Cardiac muscle cell (in vitro differentiated cells and primary cell): ENCODE results near the gene MZF1. TPM values are rescaled to one million over a fixed set of nuclear protein-coding genes. Genes with fewer than 3 reads are reported as not detected.
A peak's percentile ranks its signal among the peaks of the same experiment; 100 is the strongest.

ENCODE experiments used
- DNase-seq, 2 donors: peaks; one replicate each; pipeline versions ENCODE4 v3.0.0 to v3.0.0-alpha.2; 2010 to 2017; ENCODE audit warnings: low read depth in 1 of 2, low spot score in 1 of 2
- H3K27ac ChIP-seq: fragments of 200-600 bp; sonication (generic); 2 replicates; pipeline ENCODE4 v1.5.1; 2016
- H3K27me3 ChIP-seq: fragments of 200-600 bp; sonication (generic); 2 replicates; pipeline ENCODE4 v1.6.0; 2016; ENCODE audit warnings: control low read depth
- H3K36me3 ChIP-seq: fragments of 200-600 bp; sonication (generic); 2 replicates; pipeline ENCODE4 v1.5.1; 2016; ENCODE audit warnings: control low read depth
- H3K4me1 ChIP-seq: fragments of 200-600 bp; sonication (generic); 2 replicates; pipeline ENCODE4 v1.8.1; 2017; ENCODE audit warnings: low read depth, mild to moderate bottlenecking, mixed run types
- H3K4me3 ChIP-seq: fragments of 200-600 bp; sonication (generic); 2 replicates; pipeline ENCODE4 v1.5.1; 2016; ENCODE audit warnings: mild to moderate bottlenecking
- H3K9me3 ChIP-seq: fragments of 200-600 bp; sonication (generic); 2 replicates; pipeline ENCODE4 v1.5.1; 2017; ENCODE audit warnings: low read depth, mild to moderate bottlenecking, control low read depth
- polyA plus RNA-seq: library from polyadenylated mRNA; unstranded; fragments of >200 nt; fragmentation: Nextera tagmentation; extraction: Ambion mirVana; gene quantifications from 2 replicates; pipeline ENCODE4 v1.2.1, GENCODE V29; 2016
- total RNA-seq: library from RNA; depleted of rRNA; stranded (reverse); fragments of >200 nt; gene quantifications from 2 replicates; pipeline ENCODE4 v1.2.3, GENCODE V29; 2016
- TF ChIP-seq, protein P1 (sequence below): IDR thresholded peaks from 2 replicates; pipeline ENCODE4 v1.5.1; 2012; ENCODE audit warnings: low read depth, mild to moderate bottlenecking, low read length

Gene MZF1
- total and polyA plus RNA-seq, 2 experiments from 2014 or later = 34.7 to 51.1 TPM

DNA sequence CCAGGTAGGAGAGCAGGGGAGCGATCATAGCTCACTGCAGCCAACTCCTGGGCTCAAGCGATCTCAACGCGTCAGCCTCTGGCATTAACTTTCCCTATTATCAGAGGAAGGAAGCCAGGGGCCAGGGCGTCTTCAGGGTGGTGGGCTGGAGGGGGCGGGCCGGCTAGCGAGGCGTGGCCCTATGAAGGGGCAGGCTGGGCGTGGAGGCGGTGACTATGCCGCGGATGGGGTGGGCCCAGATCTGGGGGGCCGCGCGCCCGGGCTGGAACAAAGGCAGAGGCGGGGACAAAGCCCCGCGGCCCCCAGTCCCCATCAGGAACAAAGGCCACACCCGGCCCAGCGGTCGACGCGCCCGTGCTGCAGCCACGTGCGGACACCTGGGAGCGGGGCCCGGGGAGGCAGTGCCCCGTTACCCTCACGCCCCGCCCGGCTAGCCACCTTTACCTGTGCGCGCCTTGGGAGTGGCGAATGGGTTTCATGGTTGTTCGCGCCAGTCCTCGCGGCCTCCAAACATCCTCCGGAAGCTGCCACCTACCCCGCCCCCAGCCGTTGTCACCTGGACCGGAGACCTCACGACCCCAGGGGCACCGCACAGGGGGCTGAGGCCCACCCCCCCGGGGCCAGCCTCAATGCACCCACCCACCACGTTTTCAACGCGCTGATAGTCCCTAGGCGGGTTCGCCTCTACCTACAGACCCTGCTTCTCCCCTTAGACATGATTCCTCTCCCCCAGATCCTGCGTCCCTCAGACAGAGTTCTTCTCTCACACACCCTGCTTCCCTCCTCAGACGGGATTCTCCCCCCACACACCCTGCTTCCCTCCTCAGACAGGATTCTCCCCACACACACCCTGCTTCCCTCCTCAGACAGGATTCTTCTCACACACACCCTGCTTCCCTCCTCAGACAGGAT, 34.6 kb downstream of the MZF1 start:
- H3K27ac ChIP-seq = peak overlapping the region; percentile 22
- peaks cover 26% of the 10 kb centered on the region for H3K27me3 ChIP-seq
- peak; percentile 60 to 86 for DNase-seq
- H3K4me3 ChIP-seq = peak overlapping the region; percentile 34
- H3K4me1 ChIP-seq = peaks cover 6% of the 10 kb centered on the region
- TF ChIP-seq, protein P1, sequence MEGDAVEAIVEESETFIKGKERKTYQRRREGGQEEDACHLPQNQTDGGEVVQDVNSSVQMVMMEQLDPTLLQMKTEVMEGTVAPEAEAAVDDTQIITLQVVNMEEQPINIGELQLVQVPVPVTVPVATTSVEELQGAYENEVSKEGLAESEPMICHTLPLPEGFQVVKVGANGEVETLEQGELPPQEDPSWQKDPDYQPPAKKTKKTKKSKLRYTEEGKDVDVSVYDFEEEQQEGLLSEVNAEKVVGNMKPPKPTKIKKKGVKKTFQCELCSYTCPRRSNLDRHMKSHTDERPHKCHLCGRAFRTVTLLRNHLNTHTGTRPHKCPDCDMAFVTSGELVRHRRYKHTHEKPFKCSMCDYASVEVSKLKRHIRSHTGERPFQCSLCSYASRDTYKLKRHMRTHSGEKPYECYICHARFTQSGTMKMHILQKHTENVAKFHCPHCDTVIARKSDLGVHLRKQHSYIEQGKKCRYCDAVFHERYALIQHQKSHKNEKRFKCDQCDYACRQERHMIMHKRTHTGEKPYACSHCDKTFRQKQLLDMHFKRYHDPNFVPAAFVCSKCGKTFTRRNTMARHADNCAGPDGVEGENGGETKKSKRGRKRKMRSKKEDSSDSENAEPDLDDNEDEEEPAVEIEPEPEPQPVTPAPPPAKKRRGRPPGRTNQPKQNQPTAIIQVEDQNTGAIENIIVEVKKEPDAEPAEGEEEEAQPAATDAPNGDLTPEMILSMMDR = no peak
- no peaks in the 10 kb centered on the region for H3K36me3 ChIP-seq
- H3K9me3 ChIP-seq = no peaks in the 10 kb centered on the region

DNA sequence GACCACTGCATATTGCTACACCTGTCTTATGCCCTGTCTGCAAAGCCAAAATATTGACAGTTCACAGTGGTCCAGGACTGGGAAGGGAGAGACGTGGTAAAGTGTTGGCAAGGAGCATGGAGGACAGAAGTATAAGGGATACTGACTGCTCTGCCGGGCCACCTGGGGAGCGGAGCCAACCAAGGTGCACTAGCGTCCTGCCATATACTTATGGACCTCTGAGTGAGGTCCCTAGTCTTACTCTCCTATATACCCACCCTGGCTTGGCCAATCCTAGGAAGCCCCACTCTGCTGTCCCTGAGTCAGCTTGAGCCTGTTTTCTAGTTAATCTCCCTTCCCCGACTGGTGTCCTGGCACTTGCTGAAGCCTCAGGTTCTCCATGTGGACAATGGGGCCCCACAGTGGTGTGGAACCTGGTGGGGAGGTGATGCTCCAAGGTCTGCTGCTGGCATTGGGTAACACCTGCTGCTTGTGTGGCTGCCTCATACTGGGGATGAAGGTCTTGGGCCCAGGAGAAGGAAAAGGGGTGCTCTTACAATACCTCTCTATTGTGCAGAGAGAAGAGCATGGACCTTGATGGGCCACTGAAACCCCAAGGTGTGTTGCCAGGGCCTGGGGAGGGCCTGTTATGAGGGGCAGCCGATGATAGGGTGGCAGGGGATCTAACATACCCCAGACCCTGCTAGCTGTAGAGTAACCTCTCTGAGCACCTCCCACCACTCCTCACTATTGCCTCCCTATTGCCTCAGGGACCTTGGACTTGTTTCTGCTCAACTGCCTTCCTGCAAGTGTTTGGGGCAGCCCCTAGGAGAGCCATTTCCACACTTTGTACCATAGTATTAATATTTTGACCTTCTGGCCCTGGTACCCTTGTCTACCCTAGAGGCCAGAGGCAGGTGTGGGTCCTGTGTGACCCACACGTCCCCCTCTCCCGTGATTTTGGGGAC, 36.0 kb downstream of the MZF1 start:
- H3K4me3 ChIP-seq = no peak overlapping the region
- H3K27ac ChIP-seq = no peak overlapping the region

DNA sequence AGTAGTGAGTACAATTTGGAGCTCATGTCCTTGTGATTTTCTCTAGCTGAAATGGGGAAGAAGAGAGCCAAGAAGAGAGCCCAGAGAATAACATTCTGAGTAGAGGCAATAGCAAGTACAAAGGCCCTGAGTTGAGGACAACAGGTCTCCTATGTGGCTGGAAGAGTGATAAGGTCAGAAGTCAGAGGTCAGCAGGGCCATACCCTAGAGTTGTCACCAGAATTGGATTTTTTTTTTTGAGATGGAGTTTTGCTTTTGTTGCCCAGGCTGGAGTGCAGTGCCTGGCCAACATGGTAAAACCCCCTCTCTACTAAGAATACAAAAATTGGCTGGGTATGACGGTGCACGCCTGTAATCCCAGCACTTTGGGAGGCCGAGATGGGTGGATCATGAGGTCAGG, 37.3 kb downstream of the MZF1 start:
- TF ChIP-seq, protein P1 = no peak
- no peaks in the 10 kb centered on the region for H3K36me3 ChIP-seq
- peaks cover 11% of the 10 kb centered on the region for H3K27me3 ChIP-seq
- no peak overlapping the region for H3K27ac ChIP-seq
- H3K4me1 ChIP-seq = peaks cover 6% of the 10 kb centered on the region
- no peak overlapping the region for H3K4me3 ChIP-seq
- no peaks in the 10 kb centered on the region for H3K9me3 ChIP-seq
- no peak for DNase-seq

More for the DNA sequence above, 36.0 kb downstream of the MZF1 start:
- no peaks in the 10 kb centered on the region for H3K36me3 ChIP-seq
- TF ChIP-seq, protein P1 = no peak
- DNase-seq = no peak
- H3K4me1 ChIP-seq = peaks cover 6% of the 10 kb centered on the region
- peaks cover 17% of the 10 kb centered on the region for H3K27me3 ChIP-seq
- H3K9me3 ChIP-seq = no peaks in the 10 kb centered on the region

DNA sequence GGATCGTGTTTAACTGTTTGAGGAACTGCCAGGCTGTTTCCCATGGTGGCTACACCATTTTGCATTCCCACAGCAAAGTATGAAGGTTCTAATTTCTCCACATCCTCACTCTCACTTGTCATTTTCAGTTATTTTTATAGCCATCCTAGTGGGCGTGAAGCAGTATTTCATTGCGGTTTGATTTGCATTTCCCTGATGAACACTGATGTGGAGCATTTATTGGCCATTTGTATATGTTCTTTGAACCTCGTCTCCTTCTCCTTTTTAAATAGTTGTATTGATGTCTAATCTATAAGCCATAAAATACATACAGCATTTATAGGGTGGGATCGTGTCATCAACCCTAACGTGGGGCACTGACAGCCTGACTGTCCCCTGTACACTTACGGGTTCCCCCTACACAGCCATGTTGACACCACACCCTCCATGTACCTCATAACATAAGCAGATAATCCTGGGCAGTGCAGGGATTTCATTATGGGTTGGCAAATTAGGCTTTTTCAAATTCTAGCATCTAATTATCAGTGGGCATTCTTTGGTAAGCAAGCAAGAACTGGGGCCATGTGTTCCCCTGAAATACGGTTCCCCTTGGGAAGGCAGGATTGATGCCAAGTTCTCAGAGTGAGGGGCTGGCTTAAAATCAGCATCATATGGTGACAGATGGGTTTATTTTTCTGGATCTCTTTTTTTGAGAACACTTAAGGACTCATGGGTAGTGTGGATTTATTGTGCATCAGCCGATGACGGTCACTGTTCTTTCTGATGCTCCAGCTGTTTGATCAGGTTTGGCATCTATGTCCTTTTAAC, 41.9 kb downstream of the MZF1 start:
- Histone ChIP-seq H3K9me3 (no peaks in the 10 kb centered on the region), H3K4me1 (no peaks in the 10 kb centered on the region), H3K27me3 (no peaks in the 10 kb centered on the region), H3K27ac (no peak overlapping the region), H3K36me3 (no peaks in the 10 kb centered on the region), H3K4me3 (no peak overlapping the region)
- TF ChIP-seq, protein P1 = no peak
- DNase-seq = no peak

DNA sequence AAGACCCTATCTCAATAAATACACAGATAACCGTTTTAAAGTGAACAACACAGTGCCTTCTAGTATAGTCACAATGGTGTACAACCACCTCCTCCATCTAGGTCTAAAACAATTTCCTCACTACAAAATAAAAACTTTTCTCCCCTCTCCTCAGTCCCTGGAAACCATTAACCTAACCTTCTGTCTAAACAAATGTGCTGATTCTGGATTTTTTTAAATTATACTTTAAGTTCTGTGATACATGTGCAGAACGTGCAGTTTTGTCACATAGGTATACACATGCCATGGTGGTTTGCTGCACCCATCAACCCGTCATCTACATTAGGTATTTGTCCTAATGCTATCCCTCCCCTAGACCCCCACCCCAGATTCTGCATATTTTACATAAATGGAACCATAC, 43.7 kb downstream of the MZF1 start:
- no peak for DNase-seq
- Histone ChIP-seq H3K36me3 (no peaks in the 10 kb centered on the region), H3K4me3 (no peak overlapping the region), H3K27ac (no peak overlapping the region), H3K4me1 (no peaks in the 10 kb centered on the region), H3K9me3 (no peaks in the 10 kb centered on the region), H3K27me3 (no peaks in the 10 kb centered on the region)
- TF ChIP-seq, protein P1 = no peak
